GM19240 (cell line): ENCODE results near the gene CTXN1.

Experiments
- DNase-seq: peaks from one replicate; pipeline ENCODE4 v3.0.0; 2011; ENCODE audit warnings: low spot score; ENCODE audit not compliant: insufficient read length

Gene CTXN1

DNA sequence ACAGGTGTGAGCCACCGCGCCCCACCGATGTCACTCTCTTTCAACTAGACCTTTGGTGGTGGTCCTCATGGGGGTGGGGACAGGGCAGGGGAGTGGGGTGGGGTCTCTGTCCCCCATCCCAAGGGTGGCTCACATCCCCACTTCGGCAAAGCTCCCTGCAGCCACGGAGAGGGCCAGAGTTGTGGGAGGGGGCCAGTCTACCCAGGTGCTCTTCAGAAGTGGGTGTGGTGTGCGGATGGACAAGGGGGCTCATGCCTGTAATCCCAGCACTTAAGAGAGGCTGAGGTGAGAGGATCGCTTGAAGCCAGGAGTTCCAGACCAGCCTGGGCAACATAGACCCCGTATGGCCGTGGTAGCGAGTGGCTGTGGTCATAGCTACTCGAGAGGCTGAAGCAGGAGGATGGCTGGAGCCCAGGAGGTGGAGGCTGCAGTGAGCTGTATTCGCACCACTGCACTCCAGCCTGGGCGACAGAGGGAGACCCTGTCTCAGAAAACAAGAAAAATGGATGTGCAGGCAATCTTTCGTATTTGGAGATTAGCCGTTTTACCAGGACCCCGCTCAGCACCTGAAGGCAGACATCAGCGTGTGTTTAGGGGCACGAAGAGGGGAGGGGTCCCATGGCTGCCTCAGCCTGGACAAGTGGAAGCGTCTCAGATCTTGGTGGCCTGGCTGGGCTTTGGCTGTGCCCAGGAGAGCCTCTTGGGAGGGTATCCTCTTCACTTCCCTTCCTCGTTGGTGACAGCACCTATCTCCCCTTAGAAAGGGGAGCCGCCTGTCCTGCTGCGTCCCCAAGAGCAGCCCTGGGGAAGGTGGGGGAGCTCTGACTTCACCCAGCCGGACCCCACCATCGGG is 10.5 kb downstream of the CTXN1 start:
- DNase-seq = no peak

DNA sequence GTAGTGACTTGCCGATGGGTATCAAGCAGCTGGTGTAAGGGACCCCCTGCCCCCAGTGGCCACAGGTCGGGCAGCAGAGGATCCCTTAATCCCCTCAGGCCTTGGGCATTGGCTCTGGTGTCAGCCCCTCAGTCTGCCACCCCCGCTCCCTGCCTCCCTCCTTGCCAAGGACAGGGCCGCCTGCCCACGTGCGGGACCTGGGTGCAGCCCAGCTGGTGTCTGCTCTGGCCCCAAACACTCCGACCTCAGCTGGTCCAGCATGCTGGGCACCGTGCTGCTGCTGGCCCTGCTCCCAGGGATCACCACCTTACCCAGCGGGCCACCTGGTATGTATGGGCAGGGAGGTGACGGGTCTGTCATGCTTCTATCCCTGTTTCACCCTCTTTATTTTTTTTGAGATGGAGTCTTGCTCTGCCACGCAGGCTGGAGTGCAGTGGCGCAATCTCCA is 11.3 kb downstream of the CTXN1 start, which contains the start of gene TGFBR3L:
TSS of gene TGFBR3L (plus strand) at position 233 of the 448 bp plus-strand sequence.
- DNase-seq = no peak

DNA sequence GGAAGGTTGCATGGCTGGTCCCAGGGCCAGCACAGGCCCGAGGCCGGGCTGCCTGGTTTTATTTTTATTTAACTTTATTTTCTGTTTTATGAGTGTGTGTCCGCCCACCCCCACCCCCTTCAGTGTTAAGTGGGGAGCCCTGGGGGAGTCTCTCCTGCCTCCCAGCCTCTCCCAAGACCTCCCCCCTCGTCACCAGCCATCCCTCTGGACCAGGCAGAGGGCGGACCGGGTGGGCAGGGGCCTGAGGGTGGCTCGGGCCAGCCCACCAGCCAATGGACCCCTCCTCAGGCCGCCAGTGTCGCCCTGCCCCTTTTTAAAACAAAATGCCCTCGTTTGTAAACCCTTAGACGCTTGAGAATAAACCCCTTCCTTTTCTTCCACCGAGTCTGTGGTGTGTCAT is 11.8 kb downstream of the CTXN1 start:
- no peak for DNase-seq

DNA sequence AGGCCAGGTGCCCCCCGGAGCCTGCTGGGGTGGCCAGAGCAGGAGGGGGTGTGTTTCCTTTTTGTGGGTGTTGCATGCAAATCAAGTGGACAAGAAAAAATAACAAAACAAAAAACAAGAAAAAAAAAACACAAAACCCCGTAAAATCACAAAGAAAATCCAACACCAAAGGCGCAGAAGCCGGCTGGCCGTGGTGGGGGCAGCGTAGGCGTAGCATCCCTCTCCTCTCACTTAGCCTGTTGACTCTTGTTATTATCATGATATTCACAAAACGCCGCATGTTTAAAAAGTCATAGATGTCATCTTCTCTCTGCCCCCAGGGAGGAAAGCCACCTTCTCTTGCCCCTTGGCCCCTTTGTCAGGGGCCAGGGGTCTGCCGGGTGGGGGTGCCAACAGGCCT is 12.3 kb downstream of the CTXN1 start:
- DNase-seq = no peak

DNA sequence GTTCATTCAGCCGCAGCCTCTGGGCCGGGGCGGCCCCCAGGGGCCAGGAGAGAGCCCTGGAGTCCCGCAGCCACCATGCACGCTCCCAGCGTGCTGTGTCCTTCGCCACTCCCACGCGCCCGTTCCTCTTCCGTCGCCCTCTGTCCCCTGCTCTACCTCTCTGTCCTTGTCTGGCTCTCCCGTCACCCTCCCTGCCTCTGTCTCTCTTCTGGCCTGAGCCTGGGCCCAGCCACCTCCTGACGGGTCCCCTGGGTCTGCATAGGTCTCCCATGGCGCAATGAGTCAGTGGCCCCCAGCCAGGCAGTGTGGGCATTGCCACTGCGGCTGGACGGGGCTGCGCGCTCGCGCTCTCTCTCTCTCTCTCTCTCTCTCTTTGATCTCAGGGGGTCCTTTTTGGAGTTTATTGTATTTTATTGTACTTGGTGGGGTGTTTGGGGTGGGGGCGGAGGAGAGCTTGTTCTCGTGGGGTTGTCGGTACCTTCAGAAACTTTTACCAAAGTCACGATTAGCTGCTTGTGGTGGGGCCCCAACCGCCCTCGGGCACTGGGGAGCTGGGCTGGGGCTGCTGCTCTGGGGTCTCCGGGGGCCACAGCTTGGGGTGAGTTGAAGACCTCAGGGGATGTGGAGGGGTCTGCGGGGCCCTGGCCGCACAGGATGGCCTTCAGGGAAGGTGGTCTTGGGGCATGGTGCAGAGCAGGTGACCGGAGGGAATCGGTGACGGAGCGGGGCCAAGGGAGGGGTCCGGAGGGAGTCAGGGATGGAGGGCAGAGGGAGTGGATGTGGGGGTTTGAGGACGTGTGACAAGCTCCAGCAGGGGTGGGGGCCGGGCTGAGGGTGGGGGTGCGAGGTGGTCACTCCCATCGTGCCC is 13.0 kb downstream of the CTXN1 start:
- no peak for DNase-seq

DNA sequence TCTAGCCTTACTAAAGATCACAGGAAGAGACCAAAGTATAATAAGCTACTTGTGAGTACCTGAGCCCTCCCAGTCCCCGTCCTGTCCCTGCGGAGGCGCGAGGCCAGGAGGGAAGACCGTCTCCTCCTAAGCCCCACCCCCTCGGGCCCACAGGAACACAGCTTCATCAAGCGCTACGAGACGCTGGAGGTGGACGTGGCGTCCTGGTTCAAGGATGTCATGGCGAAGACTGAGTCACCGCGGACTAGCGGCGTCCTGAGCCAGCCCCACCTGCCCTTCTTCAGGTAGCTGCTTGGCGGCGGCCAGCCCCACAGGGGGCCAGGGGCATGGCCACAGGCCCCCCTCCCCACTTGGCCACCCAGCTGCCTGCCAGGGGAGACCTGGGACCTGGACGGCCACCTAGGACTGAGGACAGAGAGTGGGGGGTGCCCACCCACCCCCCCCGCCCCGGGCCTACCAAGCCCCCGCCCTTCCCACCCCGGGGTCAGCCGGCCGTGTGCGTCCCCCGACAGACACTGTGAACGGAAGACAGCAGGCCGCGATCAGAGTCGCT is 13.7 kb downstream of the CTXN1 start:
- DNase-seq = no peak

DNA sequence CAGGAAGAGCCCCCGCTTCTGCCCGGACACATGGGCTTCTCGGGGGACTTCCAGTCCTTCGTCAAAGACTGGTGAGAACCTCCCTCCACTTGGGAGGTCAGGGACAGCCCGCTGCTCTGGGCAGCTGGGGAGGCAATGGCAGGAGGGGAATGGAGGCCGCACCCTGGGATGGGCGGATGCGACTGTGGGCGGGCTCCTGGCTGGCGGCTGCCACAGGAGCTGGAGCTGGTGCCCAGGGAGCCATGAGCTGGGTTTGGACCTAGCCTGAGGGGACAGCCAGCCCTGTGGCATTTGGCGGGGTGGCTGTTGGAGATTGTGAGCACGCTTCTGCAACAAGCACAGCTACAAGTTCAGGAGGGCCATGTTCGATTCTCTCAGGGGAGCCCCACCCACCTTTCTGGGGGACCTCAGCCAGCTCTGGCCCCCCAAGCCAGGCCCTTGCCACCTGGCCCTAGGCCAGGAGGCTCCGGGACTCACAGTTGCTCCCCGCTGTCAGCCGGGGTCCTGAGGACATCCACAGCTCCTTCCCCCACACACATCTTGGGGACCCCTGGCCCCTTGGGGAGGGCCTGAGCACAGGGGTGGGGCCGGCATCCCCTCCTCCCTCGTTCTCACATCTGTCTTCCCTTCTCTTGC is 14.3 kb downstream of the CTXN1 start:
- no peak for DNase-seq

DNA sequence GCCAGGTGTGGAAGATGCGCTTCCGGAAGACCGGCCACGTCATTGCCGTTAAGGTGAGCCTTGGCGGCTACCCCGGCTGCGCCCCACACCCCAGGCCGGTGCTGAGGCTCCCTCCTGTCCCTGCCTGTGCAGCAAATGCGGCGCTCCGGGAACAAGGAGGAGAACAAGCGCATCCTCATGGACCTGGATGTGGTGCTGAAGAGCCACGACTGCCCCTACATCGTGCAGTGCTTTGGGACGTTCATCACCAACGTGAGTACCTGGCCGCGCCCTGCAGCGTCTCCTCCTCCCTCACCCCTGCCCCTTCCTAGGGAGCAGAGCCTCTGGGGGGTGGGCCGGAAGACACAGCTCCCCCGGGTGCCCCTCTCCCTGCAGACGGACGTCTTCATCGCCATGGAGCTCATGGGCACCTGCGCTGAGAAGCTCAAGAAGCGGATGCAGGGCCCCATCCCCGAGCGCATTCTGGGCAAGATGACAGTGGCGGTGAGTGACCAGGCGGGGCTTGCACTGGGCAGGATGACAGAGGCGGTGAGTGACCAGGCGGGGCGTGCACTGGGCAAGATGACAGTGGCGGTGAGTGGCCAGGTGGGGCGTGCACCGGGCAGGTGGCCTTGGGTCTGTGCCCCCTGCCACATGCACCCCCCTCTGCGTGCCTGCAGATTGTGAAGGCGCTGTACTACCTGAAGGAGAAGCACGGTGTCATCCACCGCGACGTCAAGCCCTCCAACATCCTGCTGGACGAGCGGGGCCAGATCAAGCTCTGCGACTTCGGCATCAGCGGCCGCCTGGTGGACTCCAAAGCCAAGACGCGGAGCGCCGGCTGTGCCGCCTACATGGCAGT is 15.4 kb downstream of the CTXN1 start:
- no peak for DNase-seq

DNA sequence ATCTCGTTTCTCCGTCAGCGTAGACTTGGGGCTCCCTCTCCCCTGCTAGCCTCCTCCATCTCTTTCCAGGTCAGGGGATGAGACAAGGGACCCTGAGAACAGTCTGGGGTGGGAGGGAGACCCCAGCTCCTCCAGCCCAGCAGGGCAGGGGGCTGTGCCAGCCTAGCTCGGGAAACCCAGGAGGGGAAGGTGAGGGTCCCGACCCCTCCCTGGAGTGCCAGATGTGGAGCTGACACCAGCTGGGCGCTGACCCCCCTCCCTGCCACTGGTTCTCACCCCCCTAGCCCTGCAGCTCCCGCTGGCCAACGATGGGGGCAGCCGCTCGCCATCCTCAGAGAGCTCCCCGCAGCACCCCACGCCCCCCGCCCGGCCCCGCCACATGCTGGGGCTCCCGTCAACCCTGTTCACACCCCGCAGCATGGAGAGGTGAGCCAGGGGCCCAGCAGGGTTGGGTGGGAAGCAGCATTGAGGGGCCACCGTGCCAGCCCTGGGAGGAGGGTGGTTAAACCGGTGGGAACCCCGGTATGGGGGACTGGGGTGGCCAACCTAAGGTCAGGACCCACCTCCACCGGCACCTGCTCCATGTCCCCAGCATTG is 16.4 kb downstream of the CTXN1 start:
- DNase-seq = no peak

DNA sequence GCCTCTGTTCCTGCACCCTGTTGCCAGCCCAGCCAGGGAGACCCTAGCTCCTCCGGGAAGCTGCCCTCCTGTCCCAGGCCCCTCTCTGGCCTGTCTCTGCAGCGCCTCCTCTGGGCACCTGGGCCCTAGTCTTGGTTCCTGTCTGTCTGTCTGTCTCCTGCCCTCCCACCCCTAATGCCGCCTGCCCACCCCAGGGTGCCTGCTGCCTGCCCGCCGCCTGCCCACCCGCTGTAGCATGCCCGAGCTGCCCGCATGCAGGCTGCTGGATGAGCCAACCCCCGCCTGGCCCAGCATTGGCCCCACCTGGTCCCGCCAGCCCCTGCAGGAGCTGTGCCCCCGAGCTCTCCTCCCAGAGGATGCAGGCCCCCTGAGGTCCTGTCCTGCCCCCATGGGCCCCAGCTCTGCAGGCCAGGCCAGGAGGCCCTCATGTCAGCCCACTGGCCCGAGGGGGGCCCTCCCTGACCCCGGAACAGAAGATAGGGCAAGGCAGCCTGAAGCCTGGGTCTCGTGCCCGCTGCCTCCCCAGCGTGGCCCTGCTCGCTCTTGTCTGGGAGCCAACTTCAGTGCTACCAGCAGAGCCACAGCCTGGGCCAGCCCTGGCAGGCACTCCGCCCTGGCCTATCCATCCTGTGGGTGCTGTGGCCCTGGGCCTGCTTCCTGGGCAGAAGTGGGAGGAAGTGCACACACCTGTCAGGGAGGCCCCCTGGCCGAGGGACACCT is 17.0 kb downstream of the CTXN1 start:
- no peak for DNase-seq

DNA sequence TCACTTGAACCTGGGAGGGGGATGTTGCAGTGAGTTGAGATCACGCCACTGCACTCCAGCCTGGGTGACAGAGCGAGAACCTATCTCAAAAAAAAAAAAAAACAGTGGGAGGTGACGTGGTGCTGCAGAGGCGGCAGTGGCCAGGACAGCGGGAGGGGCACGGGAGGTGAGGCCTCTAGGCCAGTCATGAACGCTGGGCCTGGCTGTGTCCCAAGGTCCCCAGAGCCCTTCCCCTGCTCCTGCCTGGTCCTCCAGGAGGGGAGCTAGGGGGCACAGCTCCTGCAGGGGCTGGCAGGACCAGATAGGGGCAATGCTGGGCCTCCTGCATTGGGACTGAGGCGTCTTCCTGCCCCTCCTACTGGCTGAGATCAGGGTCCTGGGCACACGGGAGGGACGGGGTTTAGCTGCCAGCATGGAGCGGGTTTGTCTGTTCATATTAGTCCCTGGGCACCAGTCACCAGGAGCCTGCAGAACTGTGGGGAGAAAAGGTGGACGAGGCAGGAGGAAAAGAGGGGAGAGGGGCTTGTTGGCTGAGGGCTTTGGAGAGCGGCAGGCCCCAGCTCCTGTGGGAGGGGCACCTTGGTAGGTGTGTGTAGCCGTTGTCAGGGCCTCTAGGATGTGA is 17.7 kb downstream of the CTXN1 start:
- DNase-seq = no peak

DNA sequence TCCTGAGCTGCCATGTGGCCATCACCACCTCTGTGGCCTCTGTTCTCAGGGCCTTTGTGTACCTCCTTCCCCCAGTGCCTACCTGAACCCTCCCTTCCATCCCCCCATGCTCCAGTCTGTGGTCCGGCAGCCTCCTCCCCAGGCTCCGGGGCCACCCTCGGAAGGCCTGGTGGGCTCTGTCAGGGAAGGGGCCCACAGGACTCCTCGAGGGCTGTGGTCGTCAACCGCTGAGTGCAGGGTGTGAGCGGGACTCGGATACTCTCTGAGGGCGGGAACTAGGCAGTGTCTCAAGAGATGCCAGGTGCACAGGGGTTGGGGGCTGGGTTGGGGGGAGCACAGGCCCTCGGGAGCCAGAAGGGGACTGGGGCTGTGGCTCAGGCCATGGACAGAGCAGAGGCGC is 18.4 kb downstream of the CTXN1 start:
- no peak for DNase-seq

DNA sequence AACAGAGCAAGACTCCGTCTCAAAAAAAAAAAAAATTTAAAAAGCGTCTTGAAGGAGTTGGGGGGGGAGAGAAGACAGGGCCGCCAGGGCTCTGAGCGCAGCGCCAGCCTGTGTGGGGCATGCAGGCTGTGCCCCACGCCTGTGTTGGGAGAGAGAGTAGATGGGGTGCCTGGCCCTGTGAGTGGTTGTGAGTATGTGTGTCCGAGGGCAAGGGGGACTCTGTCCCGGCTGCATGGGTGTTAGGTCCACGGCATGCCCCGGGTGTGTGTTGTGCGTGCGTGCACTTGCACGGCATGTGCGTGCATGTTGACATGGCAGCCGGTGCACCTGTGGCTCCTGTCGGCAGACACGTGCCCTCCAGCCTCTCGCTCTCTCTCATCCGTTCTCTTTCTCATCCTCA is 18.8 kb downstream of the CTXN1 start:
- DNase-seq = no peak

DNA sequence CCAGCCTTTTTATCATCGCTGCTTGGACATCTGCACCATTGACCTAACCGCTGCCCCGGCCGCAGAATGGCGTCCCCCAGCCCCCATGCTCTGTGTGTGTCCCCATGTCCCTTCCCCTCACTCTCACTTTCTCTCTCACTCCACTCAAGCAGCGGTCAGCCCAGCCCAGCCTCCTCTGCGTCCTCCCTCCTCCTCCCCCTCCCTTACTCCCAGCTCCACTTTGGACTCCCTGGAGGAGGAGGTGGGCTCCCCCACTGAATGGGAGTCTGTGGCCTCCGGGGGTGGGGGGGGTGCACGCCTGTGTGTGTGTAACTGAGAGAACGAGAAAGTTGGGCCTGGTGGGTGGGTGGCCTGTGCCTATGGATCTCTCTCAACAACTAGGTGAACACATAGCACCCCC is 20.1 kb downstream of the CTXN1 start:
- no peak for DNase-seq

DNA sequence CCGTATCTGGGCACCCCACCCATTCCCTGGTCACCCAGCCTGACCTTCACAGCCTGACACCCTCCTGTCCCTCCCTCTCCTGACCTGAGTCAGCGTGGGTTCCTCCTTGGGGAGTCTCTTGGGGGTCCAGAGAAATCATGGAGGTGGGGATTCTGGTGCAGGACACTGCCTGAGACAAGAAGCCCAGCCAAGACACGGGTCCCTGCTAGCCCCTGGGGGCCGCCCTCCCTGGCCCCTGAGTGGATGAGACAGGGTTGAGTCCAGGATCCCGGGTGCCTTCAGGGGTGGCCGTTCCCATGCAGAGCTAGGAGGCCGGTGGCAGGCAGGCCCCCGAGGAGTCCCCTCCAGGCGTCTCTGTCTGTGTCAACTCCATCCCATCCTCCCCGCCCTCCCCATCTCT is 20.7 kb downstream of the CTXN1 start:
- no peak for DNase-seq

DNA sequence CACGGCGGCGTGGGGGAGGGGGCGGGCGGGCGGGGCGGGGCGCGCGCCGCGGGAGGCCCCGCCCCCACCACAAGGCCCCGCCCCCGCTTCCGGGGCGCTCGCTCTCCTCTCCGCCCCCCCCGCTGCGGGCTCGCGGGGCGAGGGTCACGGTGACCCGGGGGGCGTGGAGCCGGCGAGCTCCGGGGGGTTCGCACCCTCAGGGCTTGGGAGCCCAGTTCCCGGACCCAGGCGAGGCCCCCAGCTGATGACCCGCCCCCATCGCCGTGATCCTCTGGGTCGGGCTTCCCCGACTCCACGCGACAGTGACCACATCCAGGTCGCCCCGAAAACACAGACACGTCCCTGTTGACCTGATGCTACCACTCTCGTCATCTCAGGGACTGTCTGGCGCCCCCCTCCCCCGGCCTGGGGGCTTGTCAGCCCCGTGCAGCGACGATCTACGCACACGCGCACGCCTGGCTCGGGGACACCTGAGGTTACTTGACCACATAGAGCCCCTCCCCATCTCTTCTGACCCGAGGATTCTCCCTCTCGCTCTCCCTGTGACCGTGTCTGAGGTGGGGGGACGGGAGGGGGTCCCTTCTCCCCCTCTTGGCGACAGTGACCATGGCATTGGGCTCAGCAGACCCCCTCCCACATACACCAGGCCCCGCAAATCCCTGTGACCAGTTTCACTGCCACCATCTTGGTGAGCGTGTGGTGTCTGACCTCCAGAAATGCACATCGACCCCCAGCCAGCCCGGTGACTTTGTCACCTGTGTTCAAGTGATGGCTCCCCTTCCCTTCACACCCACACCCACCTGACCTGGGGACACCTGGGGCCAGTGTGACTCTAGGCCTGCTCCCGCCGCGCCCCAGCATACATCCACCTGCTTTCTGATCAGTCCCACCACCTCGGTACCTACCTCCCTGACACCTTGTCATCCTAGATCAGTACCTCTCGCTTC is 21.6 kb downstream of the CTXN1 start:
- DNase-seq = peak; percentile 60

DNA sequence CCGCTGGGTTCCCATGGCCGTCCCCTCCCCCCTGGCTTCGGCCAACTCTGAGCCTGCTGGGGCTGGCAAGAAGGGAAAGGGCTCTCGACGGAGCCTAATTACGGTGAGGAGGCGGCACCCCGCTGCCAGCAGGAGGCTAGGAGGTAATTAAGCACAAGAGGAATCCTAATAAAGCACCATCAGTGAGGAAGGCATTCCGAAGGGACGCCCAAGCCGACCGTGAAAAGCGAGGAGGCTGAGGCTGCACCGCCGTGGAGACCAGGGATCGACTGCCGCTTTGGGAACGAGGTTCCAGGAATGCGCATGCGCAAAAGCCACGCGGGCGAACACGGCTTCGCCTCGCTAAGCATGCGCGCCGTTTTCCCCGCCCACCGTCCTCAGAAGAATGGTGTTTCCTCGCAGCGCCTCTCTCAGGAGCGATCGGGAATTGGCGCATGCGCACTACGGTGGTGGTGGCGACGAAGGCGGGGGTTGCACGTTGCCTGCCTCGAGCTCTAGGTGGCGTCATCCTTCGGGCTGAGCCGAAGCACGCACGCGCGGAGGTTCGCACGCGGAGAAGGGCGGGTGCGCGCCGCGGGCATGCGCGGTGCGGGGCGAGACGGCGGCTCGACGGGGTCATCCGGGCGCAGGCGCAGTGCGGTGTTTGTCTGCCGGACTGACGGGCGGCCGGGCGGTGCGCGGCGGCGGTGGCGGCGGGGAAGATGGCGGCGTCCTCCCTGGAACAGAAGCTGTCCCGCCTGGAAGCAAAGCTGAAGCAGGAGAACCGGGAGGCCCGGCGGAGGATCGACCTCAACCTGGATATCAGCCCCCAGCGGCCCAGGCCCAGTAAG is 22.5 kb downstream of the CTXN1 start, which contains the start of gene MAP2K7:
TSS of gene MAP2K7 (plus strand) at position 634 of the 830 bp plus-strand sequence. CDS start at position 702, 68 bp downstream.
- peak; percentile 99 for DNase-seq
